Astrocyte (in vitro differentiated cells and primary cell): ENCODE measurements around the gene SOX18. TPM values are rescaled to one million over a fixed set of nuclear protein-coding genes. Genes with fewer than 3 reads are reported as not detected.

ENCODE experiments used
- DNase-seq: peaks from one replicate; pipeline ENCODE4 v3.0.0-alpha.2; 2010; ENCODE audit warnings: low read depth
- FAIRE-seq: peaks from 2 replicates; lab custom pipeline; 2011; peaks lifted over from hg19 to GRCh38; lab: Jason Lieb, UNC
- H2AFZ ChIP-seq: 2 replicates; pipeline ENCODE4 v1.6.0; 2012; ENCODE audit warnings: low read depth, low read length, inconsistent platforms
- H3K27ac ChIP-seq: 2 replicates; pipeline ENCODE4 v1.5.1; 2011; ENCODE audit warnings: low read depth, low read length, inconsistent platforms
- H3K27me3 ChIP-seq: 2 replicates; pipeline ENCODE4 v1.6.0; 2011; ENCODE audit warnings: low read length, inconsistent platforms; ENCODE audit not compliant: insufficient read depth
- H3K36me3 ChIP-seq: 2 replicates; pipeline ENCODE4 v1.5.1; 2011; ENCODE audit warnings: low read length, inconsistent platforms; ENCODE audit not compliant: insufficient read depth
- H3K4me1 ChIP-seq: 2 replicates; pipeline ENCODE4 v1.5.1; 2011; ENCODE audit warnings: low read length, inconsistent platforms; ENCODE audit not compliant: insufficient read depth
- H3K4me2 ChIP-seq: 2 replicates; pipeline ENCODE4 v1.6.0; 2012; ENCODE audit warnings: low read length, inconsistent platforms
- H3K4me3 ChIP-seq: 2 replicates; pipeline ENCODE4 v1.5.1; 2011; ENCODE audit warnings: low read depth, mild to moderate bottlenecking, low read length, inconsistent platforms; ENCODE audit not compliant: insufficient read depth
- H3K79me2 ChIP-seq: 2 replicates; pipeline ENCODE4 v1.6.0; 2012; ENCODE audit warnings: mild to moderate bottlenecking, low read length, inconsistent platforms; ENCODE audit not compliant: insufficient read depth
- H3K9ac ChIP-seq: 2 replicates; pipeline ENCODE4 v1.6.0; 2012; ENCODE audit warnings: mild to moderate bottlenecking, low read length, inconsistent platforms
- H3K9me3 ChIP-seq: 2 replicates; pipeline ENCODE4 v1.5.1; 2012; ENCODE audit warnings: low read depth, mild to moderate bottlenecking, low read length, inconsistent platforms; ENCODE audit not compliant: insufficient read depth
- H4K20me1 ChIP-seq: 2 replicates; pipeline ENCODE4 v1.6.0; 2012; ENCODE audit warnings: low read length, inconsistent platforms; ENCODE audit not compliant: insufficient read depth
- H3K27ac Mint-ChIP-seq: one replicate; pipeline ENCODE4 v1.8.0; 2021; ENCODE audit warnings: mild to moderate bottlenecking, mixed read lengths; ENCODE audit not compliant: unreplicated experiment
- H3K27me3 Mint-ChIP-seq: one replicate; pipeline ENCODE4 v1.8.0; 2021; ENCODE audit warnings: low read depth, mixed read lengths; ENCODE audit not compliant: unreplicated experiment
- H3K36me3 Mint-ChIP-seq: one replicate; pipeline ENCODE4 v1.8.0; 2021; ENCODE audit warnings: low read depth, mixed read lengths; ENCODE audit not compliant: unreplicated experiment
- H3K4me1 Mint-ChIP-seq: one replicate; pipeline ENCODE4 v1.8.0; 2021; ENCODE audit warnings: low read depth, mixed read lengths; ENCODE audit not compliant: unreplicated experiment
- H3K4me3 Mint-ChIP-seq: one replicate; pipeline ENCODE4 v1.8.0; 2021; ENCODE audit warnings: mild to moderate bottlenecking, moderate library complexity, mixed read lengths; ENCODE audit not compliant: unreplicated experiment
- H3K9me3 Mint-ChIP-seq: one replicate; pipeline ENCODE4 v1.8.0; 2021; ENCODE audit warnings: mild to moderate bottlenecking, mixed read lengths; ENCODE audit not compliant: unreplicated experiment
- CTCF ChIP-seq: IDR thresholded peaks from 2 replicates; pipeline ENCODE4 v1.5.1; 2011; ENCODE audit warnings: low read depth, mild to moderate bottlenecking, inconsistent platforms, low read length, moderate library complexity; ENCODE audit not compliant: insufficient read depth
- EZH2 ChIP-seq: IDR thresholded peaks from 2 replicates; pipeline ENCODE4 v1.6.1; 2012; ENCODE audit warnings: mild to moderate bottlenecking, low read length, inconsistent platforms; ENCODE audit not compliant: insufficient read depth
- total RNA-seq: library from RNA; stranded (reverse); gene quantifications from 2 replicates; pipeline ENCODE4 v1.2.1, GENCODE V29; 2021

The SOX18 gene
- total RNA-seq, 1 donor from 2014 or later: 0.52 TPM

- Histone ChIP-seq H3K4me3 (no peak overlapping the region), H3K4me2 (no peak overlapping the region), H3K27me3 (peaks cover 45% of the 10 kb centered on the region), H4K20me1 (peaks cover 12% of the 10 kb centered on the region), H3K9me3 (no peaks in the 10 kb centered on the region), H2AFZ (no peak overlapping the region), H3K79me2 (no peaks in the 10 kb centered on the region), H3K9ac (no peak overlapping the region), H3K4me1 (peaks cover 2% of the 10 kb centered on the region), H3K36me3 (no peaks in the 10 kb centered on the region), H3K27ac (no peak overlapping the region)
- FAIRE-seq (no peak), DNase-seq (no peak)
- Mint-ChIP-seq H3K9me3 (no peaks in the 10 kb centered on the region), H3K27me3 (peaks cover 48% of the 10 kb centered on the region), H3K4me1 (peaks cover 8% of the 10 kb centered on the region), H3K36me3 (no peaks in the 10 kb centered on the region), H3K27ac (no peak overlapping the region), H3K4me3 (no peak overlapping the region)
- TF ChIP-seq CTCF: no peak
- TF ChIP-seq EZH2: peak; percentile 96
Observed at GRCh38 chr20:64048402-64049044, 916 bp downstream of the SOX18 start.

DNA sequence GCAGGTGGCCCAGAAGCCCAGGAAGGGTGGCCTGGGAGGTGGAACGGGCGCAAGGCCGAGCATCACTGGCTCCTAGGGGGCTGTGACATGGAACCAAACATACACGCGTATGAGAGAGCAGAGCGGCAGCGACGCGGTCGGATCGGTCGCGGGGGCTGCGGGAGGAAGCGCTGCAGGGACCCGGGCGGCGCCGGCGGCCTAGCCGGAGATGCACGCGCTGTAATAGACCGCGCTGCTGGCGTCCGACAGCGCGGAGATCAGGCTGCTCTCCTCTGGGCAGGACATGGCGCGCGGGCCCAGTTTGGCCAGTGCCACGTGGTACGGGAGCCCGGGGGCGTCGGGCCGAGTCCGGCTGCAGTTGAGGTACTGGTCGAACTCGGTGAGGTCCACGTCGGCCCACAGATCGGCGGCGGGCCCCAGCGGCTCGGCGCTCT is 1.5 kb downstream of the SOX18 start:
- FAIRE-seq (no peak), DNase-seq (no peak)
- TF ChIP-seq EZH2 (peak; percentile 98), CTCF (no peak)
- Histone ChIP-seq H3K9ac (no peak overlapping the region), H3K4me3 (no peak overlapping the region), H4K20me1 (peaks cover 12% of the 10 kb centered on the region), H3K79me2 (no peaks in the 10 kb centered on the region), H3K9me3 (no peaks in the 10 kb centered on the region), H3K4me2 (peak overlapping the region; percentile 8), H3K27me3 (peaks cover 47% of the 10 kb centered on the region), H3K27ac (no peak overlapping the region), H2AFZ (no peak overlapping the region), H3K36me3 (no peaks in the 10 kb centered on the region), H3K4me1 (peaks cover 2% of the 10 kb centered on the region)
- H3K27ac Mint-ChIP-seq: no peak overlapping the region
- H3K36me3 Mint-ChIP-seq: no peaks in the 10 kb centered on the region
- H3K27me3 Mint-ChIP-seq: peaks cover 48% of the 10 kb centered on the region
- no peak overlapping the region for H3K4me3 Mint-ChIP-seq
- peaks cover 8% of the 10 kb centered on the region for H3K4me1 Mint-ChIP-seq
- no peaks in the 10 kb centered on the region for H3K9me3 Mint-ChIP-seq

- H3K4me1 ChIP-seq: peaks cover 2% of the 10 kb centered on the region
- no peak overlapping the region for H3K27ac Mint-ChIP-seq
- FAIRE-seq (no peak), DNase-seq (no peak)
- H3K9ac ChIP-seq: no peak overlapping the region
- peaks cover 43% of the 10 kb centered on the region for H3K27me3 Mint-ChIP-seq
- no peaks in the 10 kb centered on the region for H3K79me2 ChIP-seq
- TF ChIP-seq CTCF: no peak
- TF ChIP-seq EZH2: no peak
- H3K4me1 Mint-ChIP-seq: peaks cover 8% of the 10 kb centered on the region
- H2AFZ ChIP-seq: no peak overlapping the region
- no peaks in the 10 kb centered on the region for H3K36me3 Mint-ChIP-seq
- H3K4me3 ChIP-seq: no peak overlapping the region
- H3K9me3 Mint-ChIP-seq: no peaks in the 10 kb centered on the region
- no peaks in the 10 kb centered on the region for H3K36me3 ChIP-seq
- no peak overlapping the region for H3K4me3 Mint-ChIP-seq
- H3K4me2 ChIP-seq: no peak overlapping the region
- H4K20me1 ChIP-seq: peaks cover 12% of the 10 kb centered on the region
- H3K9me3 ChIP-seq: no peaks in the 10 kb centered on the region
- H3K27ac ChIP-seq: no peak overlapping the region
- peaks cover 48% of the 10 kb centered on the region for H3K27me3 ChIP-seq
Observed at GRCh38 chr20:64047046-64047389, 2.4 kb downstream of the SOX18 start.
